HepG2 (cell line): ENCODE measurements around the gene ENTREP1. TPM values are rescaled to one million over a fixed set of nuclear protein-coding genes. Genes with fewer than 3 reads are reported as not detected.

Experiments used
- ATAC-seq: fragments of 200-7000 bp; cut with Tn5 transposase; 3 replicates; pipeline ENCODE4 v1.9.1; 2020; ENCODE audit warnings: mild to moderate bottlenecking, moderate library complexity
- BruUV-seq: library from RNA; stranded (reverse); fragments of 400-500 nt; replicated peaks from 2 replicates; lab custom pipeline; 2021; lab: Mats Ljungman, UMichigan
- CTCF ChIA-PET: fragments of 300-600 bp; formaldehyde crosslinking; extraction: SDS; loops from one replicate; lab custom pipeline; 2021; ENCODE audit warnings: low total read pairs, inconsistent platforms, low intra/inter-chr PET ratio; lab: Yijun Ruan, JAX
- POLR2A ChIA-PET: fragments of 350-600 bp; sonication (Branson Sonifier 250); formaldehyde crosslinking; loops from one replicate; lab custom pipeline; 2020; ENCODE audit warnings: antibody characterized with exemption, inconsistent platforms; lab: Yijun Ruan, JAX
- DNase-seq: peaks from one replicate; pipeline ENCODE4 v3.0.0-alpha.2; 2015; ENCODE audit warnings: low spot score
- FAIRE-seq: peaks from 3 replicates; lab custom pipeline; 2011; peaks lifted over from hg19 to GRCh38; lab: Jason Lieb, UNC
- H2AFZ ChIP-seq: one replicate; pipeline ENCODE4 v1.6.1; 2011; ENCODE audit warnings: low read length, inconsistent platforms
- H3K27ac ChIP-seq: fragments of 300-600 bp; 3 replicates; pipeline ENCODE4 v1.8.0; 2011; ENCODE audit warnings: mixed run types, mild to moderate bottlenecking, mixed read lengths, low read length, inconsistent platforms; ENCODE audit not compliant: insufficient read depth; ENCODE audit errors: extremely low read length
- H3K27me3 ChIP-seq, 2 experiments: fragments of 200-600 bp in 1 of 2; 2 replicates in 1 of 2; 3 replicates in 1 of 2; pipeline versions ENCODE4 v1.6.0 to v1.8.0; 2011; ENCODE audit warnings: low read length in 2 of 2, mild to moderate bottlenecking in 2 of 2, moderate library complexity in 2 of 2, inconsistent platforms in 1 of 2; ENCODE audit not compliant: insufficient read depth in 2 of 2, control insufficient read depth in 1 of 2
- H3K36me3 ChIP-seq, 2 experiments: fragments of 200-600 bp in 1 of 2; replicated peaks in 1 of 2; 2 replicates in 1 of 2; 3 replicates in 1 of 2; pipeline versions ENCODE4 v1.5.1 to v1.8.0; 2011; ENCODE audit warnings: low read length in 2 of 2, inconsistent platforms in 1 of 2; ENCODE audit not compliant: insufficient read depth in 2 of 2, control insufficient read depth in 1 of 2
- H3K4me1 ChIP-seq: 2 replicates; pipeline ENCODE4 v1.5.1; 2012; ENCODE audit warnings: low read length, inconsistent platforms; ENCODE audit not compliant: insufficient read depth
- H3K4me2 ChIP-seq: 2 replicates; pipeline ENCODE4 v1.6.0; 2011; ENCODE audit warnings: low read depth, low read length, inconsistent platforms
- H3K4me3 ChIP-seq, 3 experiments: fragments of 200-600 bp in 1 of 3; sonication (generic), shearing (Covaris generic) in 1 of 3; replicated peaks in 1 of 3; 2 replicates each; pipeline ENCODE4 v1.5.1; 2011 to 2016; ENCODE audit warnings: low read length in 3 of 3, inconsistent platforms in 2 of 3, low read depth in 2 of 3, mild to moderate bottlenecking in 2 of 3, control low read depth in 1 of 3, mixed read lengths in 1 of 3; ENCODE audit not compliant: insufficient read depth in 1 of 3
- H3K79me2 ChIP-seq: one replicate; pipeline ENCODE4 v1.6.1; 2011; ENCODE audit warnings: low read length, inconsistent platforms; ENCODE audit not compliant: insufficient read depth
- H3K9ac ChIP-seq: 2 replicates; pipeline ENCODE4 v1.6.0; 2011; ENCODE audit warnings: mild to moderate bottlenecking, low read depth, low read length, inconsistent platforms; ENCODE audit not compliant: insufficient read depth
- H3K9me3 ChIP-seq: 2 replicates; pipeline ENCODE4 v1.5.1; 2012; ENCODE audit warnings: mild to moderate bottlenecking, low read length
- H4K20me1 ChIP-seq: 2 replicates; pipeline ENCODE4 v1.6.0; 2011; ENCODE audit warnings: inconsistent platforms, mild to moderate bottlenecking, low read length, moderate library complexity; ENCODE audit not compliant: insufficient read depth
- AHR ChIP-seq: IDR thresholded peaks from 2 replicates; pipeline ENCODE4 v1.6.1; 2018; ENCODE audit warnings: missing genetic modification reagents, missing compliant biosample characterization
- ATF7-NPFF ChIP-seq: sonication (generic); formaldehyde crosslinking; IDR thresholded peaks from 2 replicates; pipeline ENCODE4 v1.8.1; 2023; ENCODE audit warnings: mild to moderate bottlenecking, low read depth, missing genetic modification reagents, moderate library complexity
- CCAR2 ChIP-seq: fragments of 200-400 bp; formaldehyde crosslinking; optimal IDR thresholded peaks from 2 replicates; pipeline ENCODE3; 2018; ENCODE audit warnings: low read depth, mild to moderate bottlenecking, low read length, moderate library complexity
- DR1 ChIP-seq: sonication (generic); formaldehyde crosslinking; IDR thresholded peaks from 2 replicates; pipeline ENCODE4 v1.8.0; 2021; ENCODE audit warnings: mild to moderate bottlenecking, missing genetic modification reagents, inconsistent platforms
- MXD3 ChIP-seq: IDR thresholded peaks from 2 replicates; pipeline ENCODE4 v1.6.1; 2016; ENCODE audit warnings: mild to moderate bottlenecking, missing biosample characterization, missing genetic modification reagents
- RARG ChIP-seq: sonication (generic); formaldehyde crosslinking; IDR thresholded peaks from 2 replicates; pipeline ENCODE4 v1.4.0; 2020; ENCODE audit warnings: low read depth, mild to moderate bottlenecking, missing genetic modification reagents
- STAG1 ChIP-seq: sonication (generic); formaldehyde crosslinking; IDR thresholded peaks from 2 replicates; pipeline ENCODE4 v1.4.0; 2020; ENCODE audit warnings: missing genetic modification reagents
- ZNF432 ChIP-seq: sonication (generic); formaldehyde crosslinking; IDR thresholded peaks from 2 replicates; pipeline ENCODE4 v1.5.0; 2020; ENCODE audit warnings: missing genetic modification reagents, mild to moderate bottlenecking, borderline replicate concordance
- ZNF597 ChIP-seq: sonication (generic); formaldehyde crosslinking; IDR thresholded peaks from 2 replicates; pipeline ENCODE4 v1.5.0; 2020; ENCODE audit warnings: missing genetic modification reagents
- ZNF614 ChIP-seq: IDR thresholded peaks from 2 replicates; pipeline ENCODE4 v1.6.1; 2018; ENCODE audit warnings: missing biosample characterization, missing genetic modification reagents, inconsistent platforms, borderline replicate concordance
- WGBS: methylation state at CpG from one replicate; pipeline ENCODE4 v1.1.6; 2017; ENCODE audit warnings: low lambda C conversion rate; 5-methylcytosine and 5-hydroxymethylcytosine counted together
- in situ Hi-C: cut with HindIII; loops from 2 replicates; pipeline ENCODE4 v1.10.0; 2017; ENCODE audit warnings: low pct_unique_long_range_greater_than_20kb; ENCODE audit not compliant: extremely low pct_ligation_motif_present
- intact Hi-C: fragments of 100-400 bp; cut with micrococcal nuclease; formaldehyde crosslinking; loops from one replicate; pipeline ENCODE4 v1.10.0; 2022; ENCODE audit not compliant: unreplicated experiment
- polyA plus RNA-seq, 8 experiments: library from polyadenylated mRNA; depleted of rRNA in 3 of 8; stranded (reverse) in 7 of 8; unstranded in 1 of 8; fragments of >200 nt; fragmentation: Illumina TruSeq in 4 of 8; extraction: Trizol in 4 of 8; gene quantifications; 2 replicates each; pipeline versions ENCODE4 v1.2.1 to v1.2.3, GENCODE V29; 2011 to 2016; ENCODE audit warnings: low read depth in 4 of 8, missing spikeins in 1 of 8, mixed read lengths in 1 of 8; ENCODE audit not compliant: insufficient read depth in 1 of 8
- total RNA-seq, 5 experiments: library from RNA; depleted of rRNA; stranded (reverse); fragments of >200 nt; fragmentation: Illumina TruSeq; extraction: Trizol; gene quantifications; 2 replicates each; pipeline ENCODE4 v1.2.3, GENCODE V29; 2016; ENCODE audit warnings: low read depth in 1 of 5

The ENTREP1 gene
- total and polyA plus RNA-seq, 2 of the 13 experiments (the other 11 are each of a cell fraction or from before 2014, with no cell fraction given): not detected

DNA sequence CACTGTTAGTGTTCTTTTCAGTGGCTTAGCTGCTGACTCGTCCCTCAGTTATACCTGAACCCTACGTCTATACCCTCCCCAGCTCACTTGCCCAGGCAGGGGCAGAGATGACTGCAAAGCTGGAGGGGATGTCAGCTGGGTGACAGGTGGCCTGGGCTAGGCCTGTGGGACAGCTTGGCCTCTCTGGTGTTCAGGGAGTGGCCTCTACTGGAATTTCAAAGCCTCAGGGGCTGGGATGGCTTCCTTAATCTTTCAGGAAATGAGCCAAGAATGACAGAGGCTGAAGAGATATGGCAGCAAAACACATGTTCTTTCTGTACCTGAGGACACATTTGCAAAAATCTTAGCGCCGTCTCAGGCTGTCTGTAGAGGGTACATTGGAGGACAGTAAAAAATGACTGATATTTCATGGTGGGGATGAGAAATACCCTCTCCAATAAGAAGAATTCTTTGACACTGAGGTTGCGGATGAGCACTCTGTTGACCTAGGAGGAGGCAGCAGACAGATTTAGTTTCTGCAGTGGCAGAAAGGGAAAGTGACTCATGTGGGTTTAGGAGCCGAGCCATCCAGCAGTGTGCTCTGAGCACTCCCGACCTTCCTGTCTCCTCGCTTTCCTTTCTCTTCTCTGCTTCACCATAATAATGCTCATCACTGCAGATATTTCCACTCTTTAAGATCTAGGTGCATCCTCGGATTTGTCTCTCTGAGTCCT lies 54.4 kb downstream of the ENTREP1 start:
- Histone ChIP-seq H3K27ac (no peak overlapping the region), H3K9me3 (no peaks in the 10 kb centered on the region), H3K36me3 (no peaks in the 10 kb centered on the region), H3K4me2 (no peak overlapping the region), H3K4me1 (no peaks in the 10 kb centered on the region), H4K20me1 (no peaks in the 10 kb centered on the region), H3K79me2 (no peaks in the 10 kb centered on the region), H2AFZ (no peak overlapping the region), H3K4me3 (no peak overlapping the region), H3K9ac (no peak overlapping the region), H3K27me3 (peaks cover 0 to 21% of the 10 kb centered on the region in 2 experiments; a peak in 2 of 5 replicates)
- 32% methylated on average over 9 of the region's 9 CpGs for WGBS
- FAIRE-seq: no peak
- in situ Hi-C loops: no loop called here
- no peak for ATAC-seq
- TF ChIP-seq ZNF614 (CRISPR knock-in tag) (no peak), MXD3 (no peak), ZNF432 (CRISPR knock-in tag) (no peak), CCAR2 (no peak), DR1 (CRISPR knock-in tag) (no peak), ZNF597 (no peak), STAG1 (CRISPR knock-in tag) (no peak), ATF7-NPFF (CRISPR knock-in tag) (no peak), AHR (CRISPR knock-in tag) (no peak), RARG (CRISPR knock-in tag) (no peak)
- no peak for DNase-seq
- ChIA-PET CTCF (no interaction called here), POLR2A (no interaction called here)
- intact Hi-C loops: no loop called here
- BruUV-seq: no TSS peak
